Bronchial epithelial cell (primary cell): ENCODE data around the gene ZNF367. TPM values are rescaled to one million over a fixed set of nuclear protein-coding genes. Genes with fewer than 3 reads are reported as not detected.

Source experiments
- DNase-seq: peaks from one replicate; pipeline ENCODE4 v3.0.0-alpha.2; 2010; ENCODE audit warnings: low read depth
- FAIRE-seq: peaks from 2 replicates; lab custom pipeline; 2011; peaks lifted over from hg19 to GRCh38; lab: Jason Lieb, UNC
- H3K27me3 ChIP-seq: 2 replicates; pipeline ENCODE4 v1.5.1; 2011; ENCODE audit warnings: low read length; ENCODE audit not compliant: control insufficient read depth, insufficient read depth
- H3K36me3 ChIP-seq: 2 replicates; pipeline ENCODE4 v1.5.1; 2011; ENCODE audit warnings: low read length; ENCODE audit not compliant: control insufficient read depth, insufficient read depth
- H3K4me3 ChIP-seq: 2 replicates; pipeline ENCODE4 v1.5.1; 2011; ENCODE audit warnings: mild to moderate bottlenecking, low read depth, low read length, control low read depth
- total RNA-seq: library from RNA; depleted of rRNA; stranded (reverse); fragments of >200 nt; gene quantifications from 2 replicates; pipeline ENCODE4 v1.2.1, GENCODE V29; 2014
- TF ChIP-seq, protein P1 (sequence below): IDR thresholded peaks from 2 replicates; pipeline ENCODE4 v1.5.1; 2011; ENCODE audit warnings: mild to moderate bottlenecking, moderate library complexity, low read length, control low read depth, inconsistent platforms; ENCODE audit not compliant: insufficient read depth, severe bottlenecking

The ZNF367 gene
- total RNA-seq, 1 donor from 2014 or later, result 0.26 TPM

DNA sequence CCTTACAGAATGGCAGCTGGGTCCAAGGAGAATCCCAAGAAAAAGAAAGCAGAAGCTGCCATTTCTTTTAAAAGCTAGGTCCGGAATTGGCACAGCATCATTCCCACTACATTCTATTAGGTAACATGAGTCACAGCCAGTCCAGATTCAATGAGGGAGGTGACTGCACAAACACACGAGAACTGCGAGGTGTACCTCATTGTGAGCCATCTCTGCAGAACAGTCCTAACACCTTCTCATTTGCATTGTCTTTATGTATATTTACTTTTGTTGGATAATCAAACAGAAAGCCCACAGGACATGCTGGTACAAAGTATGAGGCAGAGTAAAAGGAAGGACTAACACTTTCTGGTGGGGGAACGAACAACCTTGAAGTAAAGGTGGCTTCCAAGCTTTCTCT, 17.2 kb upstream of the ZNF367 start:
- TF ChIP-seq, protein P1, sequence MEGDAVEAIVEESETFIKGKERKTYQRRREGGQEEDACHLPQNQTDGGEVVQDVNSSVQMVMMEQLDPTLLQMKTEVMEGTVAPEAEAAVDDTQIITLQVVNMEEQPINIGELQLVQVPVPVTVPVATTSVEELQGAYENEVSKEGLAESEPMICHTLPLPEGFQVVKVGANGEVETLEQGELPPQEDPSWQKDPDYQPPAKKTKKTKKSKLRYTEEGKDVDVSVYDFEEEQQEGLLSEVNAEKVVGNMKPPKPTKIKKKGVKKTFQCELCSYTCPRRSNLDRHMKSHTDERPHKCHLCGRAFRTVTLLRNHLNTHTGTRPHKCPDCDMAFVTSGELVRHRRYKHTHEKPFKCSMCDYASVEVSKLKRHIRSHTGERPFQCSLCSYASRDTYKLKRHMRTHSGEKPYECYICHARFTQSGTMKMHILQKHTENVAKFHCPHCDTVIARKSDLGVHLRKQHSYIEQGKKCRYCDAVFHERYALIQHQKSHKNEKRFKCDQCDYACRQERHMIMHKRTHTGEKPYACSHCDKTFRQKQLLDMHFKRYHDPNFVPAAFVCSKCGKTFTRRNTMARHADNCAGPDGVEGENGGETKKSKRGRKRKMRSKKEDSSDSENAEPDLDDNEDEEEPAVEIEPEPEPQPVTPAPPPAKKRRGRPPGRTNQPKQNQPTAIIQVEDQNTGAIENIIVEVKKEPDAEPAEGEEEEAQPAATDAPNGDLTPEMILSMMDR, result no peak
- no peak overlapping the region for H3K4me3 ChIP-seq
- H3K27me3 ChIP-seq, result no peaks in the 10 kb centered on the region
- DNase-seq (peak; percentile 85), FAIRE-seq (no peak)
- H3K36me3 ChIP-seq, result no peaks in the 10 kb centered on the region

- Histone ChIP-seq H3K4me3 (no peak overlapping the region), H3K27me3 (no peaks in the 10 kb centered on the region), H3K36me3 (no peaks in the 10 kb centered on the region)
- DNase-seq (no peak), FAIRE-seq (no peak)
- TF ChIP-seq, protein P1, result no peak
Measured at GRCh38 chr9:96430377-96430776, 12.2 kb upstream of the ZNF367 start.

DNA sequence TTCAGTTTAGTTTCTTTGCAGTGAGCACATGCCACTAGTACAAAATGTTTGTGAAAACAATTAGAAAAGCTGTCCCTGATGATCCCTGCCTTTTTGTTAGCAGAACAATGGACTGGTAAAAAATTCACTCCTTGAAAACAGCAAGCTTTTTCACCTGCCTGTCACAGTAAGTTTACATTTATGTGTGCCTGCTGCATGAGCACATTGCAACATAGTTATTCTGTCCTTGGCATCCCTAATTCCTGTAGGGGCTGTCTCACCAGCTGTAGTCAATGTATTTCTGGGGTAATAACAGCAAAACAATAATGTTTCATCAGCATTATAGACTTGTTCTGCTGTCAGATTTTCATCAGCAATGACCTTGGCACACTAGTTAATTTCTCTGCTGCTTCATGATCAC, 11.6 kb upstream of the ZNF367 start:
- no peaks in the 10 kb centered on the region for H3K27me3 ChIP-seq
- no peaks in the 10 kb centered on the region for H3K36me3 ChIP-seq
- DNase-seq (no peak), FAIRE-seq (no peak)
- no peak overlapping the region for H3K4me3 ChIP-seq
- TF ChIP-seq, protein P1, result no peak

DNA sequence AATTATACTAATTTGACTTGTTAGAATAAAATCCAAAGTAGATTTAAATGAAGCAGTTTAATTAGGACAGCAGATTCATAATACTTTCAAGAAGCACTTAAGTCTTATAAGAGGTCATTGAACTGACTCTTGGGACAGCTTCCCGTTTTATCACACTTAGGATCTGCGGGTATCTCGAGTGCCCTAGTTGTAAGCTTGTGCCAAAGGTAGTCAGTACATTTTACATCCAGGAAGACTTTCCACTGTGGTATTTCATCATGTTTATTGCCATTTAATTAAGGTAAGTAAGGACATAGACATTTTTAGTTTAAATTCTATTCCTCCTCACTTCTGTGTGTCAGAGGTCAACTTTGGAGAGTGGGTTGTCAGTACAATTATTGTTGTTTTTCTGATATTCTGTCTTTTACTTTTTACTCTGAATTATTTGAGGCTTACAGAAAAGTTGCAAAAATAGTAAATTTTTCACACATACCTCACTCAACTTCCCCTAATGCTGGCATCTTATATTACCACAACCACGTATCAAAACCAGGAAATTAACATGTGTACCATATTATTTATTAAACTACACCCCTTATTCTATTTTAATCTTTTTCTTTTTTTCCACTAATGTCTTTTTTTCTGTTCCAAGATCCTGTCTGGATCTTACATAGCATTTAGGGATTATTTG, 7.5 kb upstream of the ZNF367 start:
- Histone ChIP-seq H3K4me3 (no peak overlapping the region), H3K36me3 (no peaks in the 10 kb centered on the region), H3K27me3 (no peaks in the 10 kb centered on the region)
- no peak for FAIRE-seq
- no peak for DNase-seq
- TF ChIP-seq, protein P1, result no peak

DNA sequence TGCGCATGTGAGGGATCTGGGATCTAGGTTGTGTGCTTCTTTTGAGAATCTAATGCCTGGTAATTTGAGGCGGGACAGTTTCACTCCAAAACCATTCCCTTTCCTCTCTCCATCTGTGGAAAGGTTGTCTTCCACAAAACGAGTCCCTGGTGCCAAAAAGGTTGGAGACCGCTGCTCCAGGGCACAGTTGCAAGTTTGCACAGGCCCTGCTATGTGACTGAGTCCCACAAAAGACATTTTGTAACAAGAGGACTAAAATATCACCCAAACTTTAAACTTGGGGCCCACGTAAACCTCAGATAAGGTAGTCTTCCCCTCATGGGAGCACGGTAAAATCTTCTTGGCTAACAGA, 5.8 kb upstream of the ZNF367 start:
- Histone ChIP-seq H3K4me3 (no peak overlapping the region), H3K27me3 (no peaks in the 10 kb centered on the region), H3K36me3 (no peaks in the 10 kb centered on the region)
- TF ChIP-seq, protein P1, result no peak
- no peak for FAIRE-seq
- peak; percentile 48 for DNase-seq
